Esophagus (tissue), 2 donors: ENCODE results near the gene FXYD6. TPM values are rescaled to one million over a fixed set of nuclear protein-coding genes. Genes with fewer than 3 reads are reported as not detected.

Experiments
- H3K27ac ChIP-seq, 2 donors: one replicate each; pipeline ENCODE4 v1.5.1; 2013; ENCODE audit warnings: low read depth in 2 of 2, mild to moderate bottlenecking in 2 of 2, inconsistent platforms in 1 of 2, low read length in 1 of 2, moderate library complexity in 1 of 2
- H3K27me3 ChIP-seq, 2 donors: one replicate each; pipeline ENCODE4 v1.6.1; 2013; ENCODE audit warnings: low read length in 2 of 2, control low read depth in 1 of 2, mild to moderate bottlenecking in 1 of 2; ENCODE audit not compliant: insufficient read depth in 2 of 2, control insufficient read depth in 1 of 2
- H3K36me3 ChIP-seq, 2 donors: one replicate each; pipeline ENCODE4 v1.6.1; 2013; ENCODE audit warnings: low read length in 1 of 2; ENCODE audit not compliant: control insufficient read depth in 2 of 2, insufficient read depth in 2 of 2
- H3K4me1 ChIP-seq, 2 donors: one replicate each; pipeline ENCODE4 v1.6.1; 2013; ENCODE audit warnings: low read length in 1 of 2; ENCODE audit not compliant: control insufficient read depth in 2 of 2, insufficient read depth in 2 of 2
- H3K4me3 ChIP-seq, 2 donors: one replicate each; pipeline ENCODE4 v1.5.1; 2013; ENCODE audit warnings: low read length in 2 of 2, mild to moderate bottlenecking in 2 of 2, low read depth in 1 of 2, moderate library complexity in 1 of 2
- H3K9me3 ChIP-seq, 2 donors: one replicate each; pipeline ENCODE4 v1.6.1; 2013; ENCODE audit warnings: mild to moderate bottlenecking in 2 of 2, low read depth in 1 of 2, low read length in 1 of 2, moderate library complexity in 1 of 2; ENCODE audit not compliant: control insufficient read depth in 2 of 2, insufficient read depth in 1 of 2
- WGBS, 2 donors: extraction: QIAGEN DNeasy Blood & Tissue Kit; methylation state at CpG; one replicate each; pipeline ENCODE4 v1.1.7; 2013; 5-methylcytosine and 5-hydroxymethylcytosine counted together
- polyA plus RNA-seq, 2 donors: library from polyadenylated mRNA; stranded (reverse); fragments of 200-250 nt; gene quantifications; one replicate each; pipeline ENCODE4 v1.2.3, GENCODE V29; 2013
- donor health status: healthy with polysubstance abuse.
- donor health status: Bipolar disorder and iron deficiency.

Gene FXYD6
- polyA plus RNA-seq, 2 donors, result 3.4 to 7.0 TPM

- no peak overlapping the region for H3K27ac ChIP-seq
- no peak overlapping the region for H3K4me3 ChIP-seq
- H3K27me3 ChIP-seq, result no peaks in the 10 kb centered on the region
- H3K9me3 ChIP-seq, result no peaks in the 10 kb centered on the region
- H3K4me1 ChIP-seq, result peaks cover 0 to 7% of the 10 kb centered on the region in 2 donors
- WGBS, 2 donors, result 90 to 93% methylated on average over 17 of the region's 17 CpGs
- H3K36me3 ChIP-seq, result no peaks in the 10 kb centered on the region
Observed at GRCh38 chr11:117834838-117835443, 41.5 kb downstream of the FXYD6 start.

DNA sequence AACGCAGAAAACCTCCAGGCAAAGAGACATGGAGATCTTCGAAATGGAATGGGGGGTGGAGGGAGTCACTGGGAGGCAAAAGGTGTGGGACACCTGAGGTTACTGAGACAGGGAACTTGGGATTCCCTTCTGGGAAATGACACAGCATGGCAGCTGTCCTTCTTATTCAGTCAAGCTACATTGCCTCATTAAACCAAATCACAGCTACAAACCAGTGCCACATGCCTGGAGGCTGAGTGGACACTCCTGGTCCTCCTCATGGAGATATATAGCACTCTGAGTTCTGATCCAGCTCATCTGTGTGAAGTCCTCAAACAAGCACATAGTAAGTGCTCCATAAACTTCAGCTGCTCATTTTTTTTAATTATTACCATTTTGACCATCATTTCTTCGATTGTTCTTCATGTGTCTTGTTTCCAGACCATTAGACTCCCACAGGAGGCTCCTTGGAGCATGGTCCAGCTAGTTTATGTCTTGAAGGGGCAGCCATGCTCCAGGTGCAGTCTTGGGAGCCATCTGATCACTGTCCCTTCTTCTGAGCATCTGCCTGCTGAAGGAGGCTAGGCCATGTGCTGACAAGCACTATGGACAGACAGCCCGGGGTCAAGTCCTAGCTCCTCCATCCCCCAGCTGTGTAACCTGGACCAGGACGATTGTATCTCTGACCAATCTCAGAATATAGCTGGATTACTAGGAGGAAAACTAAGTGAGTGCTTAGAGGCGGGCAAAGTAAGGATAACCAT is 42.2 kb downstream of the FXYD6 start:
- Histone ChIP-seq H3K4me1 (peaks cover 0 to 8% of the 10 kb centered on the region in 2 donors), H3K9me3 (no peaks in the 10 kb centered on the region), H3K36me3 (no peaks in the 10 kb centered on the region), H3K27me3 (no peaks in the 10 kb centered on the region), H3K27ac (no peak overlapping the region), H3K4me3 (no peak overlapping the region)
- 85 to 89% methylated on average over 6 of the region's 6 CpGs for WGBS, 2 donors

- 46 to 50% methylated on average over 7 of the region's 7 CpGs for WGBS, 2 donors
- H3K4me1 ChIP-seq, result peaks cover 0 to 13% of the 10 kb centered on the region in 2 donors
- H3K27me3 ChIP-seq, result no peaks in the 10 kb centered on the region
- no peaks in the 10 kb centered on the region for H3K36me3 ChIP-seq
- no peak overlapping the region for H3K4me3 ChIP-seq
- H3K27ac ChIP-seq, result no peak overlapping the region
- no peaks in the 10 kb centered on the region for H3K9me3 ChIP-seq
Observed at GRCh38 chr11:117833401-117833891, 43.0 kb downstream of the FXYD6 start.

DNA sequence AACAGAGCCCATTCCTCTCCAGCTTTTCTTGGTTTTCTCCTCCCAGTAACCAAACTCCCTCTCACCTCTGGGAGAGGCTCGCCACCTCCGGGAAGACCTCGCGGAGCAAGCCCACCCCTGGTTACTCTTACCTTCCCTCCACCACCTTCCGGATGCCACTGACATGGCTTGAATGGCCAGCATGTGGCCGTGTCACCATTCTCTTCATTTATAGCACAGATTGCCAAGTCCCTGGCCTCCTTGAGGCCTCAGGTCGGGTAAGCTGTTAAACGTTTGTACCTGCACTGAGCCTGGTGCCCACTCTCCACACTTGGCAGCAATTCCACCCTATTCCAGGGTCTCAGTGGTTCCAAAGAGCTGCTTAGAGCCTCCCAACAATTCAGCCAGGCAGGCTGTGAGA is 43.9 kb downstream of the FXYD6 start:
- Histone ChIP-seq H3K9me3 (no peaks in the 10 kb centered on the region), H3K36me3 (no peaks in the 10 kb centered on the region), H3K4me1 (peaks cover 0 to 13% of the 10 kb centered on the region in 2 donors), H3K27me3 (no peaks in the 10 kb centered on the region), H3K4me3 (no peak overlapping the region), H3K27ac (no peak overlapping the region)
- WGBS, 2 donors, result 93 to 94% methylated on average over 8 of the region's 8 CpGs

DNA sequence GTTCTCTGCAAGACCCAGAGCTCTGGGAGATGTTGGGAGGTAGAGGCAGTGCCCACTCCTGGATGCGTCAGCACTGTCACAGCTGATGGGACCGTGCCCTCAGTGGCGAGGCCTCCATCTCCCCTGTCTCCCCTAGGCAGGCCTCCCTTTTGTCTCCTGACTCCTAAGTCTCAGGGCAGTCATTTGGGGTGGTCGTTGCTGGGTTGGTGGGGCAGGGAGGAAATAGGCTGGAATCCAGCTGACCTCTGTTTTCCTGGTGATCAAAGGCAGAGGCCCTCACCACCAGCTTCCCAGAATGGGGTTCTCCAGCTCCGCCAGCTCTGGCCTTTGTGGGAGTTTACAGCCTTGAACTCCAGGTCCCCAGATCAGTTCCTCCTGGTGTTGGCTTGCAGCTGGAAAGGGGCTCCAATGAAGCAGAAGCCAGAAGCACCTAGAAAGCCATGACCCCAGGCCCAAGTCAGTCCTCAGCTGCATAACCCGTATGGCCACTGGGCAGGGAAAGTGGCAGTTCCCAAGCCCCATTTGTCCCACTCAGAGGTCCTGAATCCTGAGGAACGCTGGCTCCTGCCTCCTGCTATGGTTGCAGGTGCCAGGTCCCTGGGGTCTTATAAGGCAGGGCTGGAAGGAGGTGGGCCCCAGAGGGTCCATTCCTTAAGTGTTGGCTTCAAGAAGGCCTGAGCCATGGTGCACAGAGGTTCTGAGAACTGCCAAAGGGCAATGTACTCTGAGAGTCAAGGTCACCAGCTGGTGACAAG is 44.6 kb downstream of the FXYD6 start:
- no peaks in the 10 kb centered on the region for H3K36me3 ChIP-seq
- no peak overlapping the region for H3K27ac ChIP-seq
- no peak overlapping the region for H3K4me3 ChIP-seq
- WGBS, 2 donors, result 86 to 87% methylated on average over 7 of the region's 7 CpGs
- no peaks in the 10 kb centered on the region for H3K9me3 ChIP-seq
- H3K27me3 ChIP-seq, result no peaks in the 10 kb centered on the region
- H3K4me1 ChIP-seq, result peaks cover 0 to 13% of the 10 kb centered on the region in 2 donors

GRCh38 chr11:117830674-117831351 is 45.6 kb downstream of the FXYD6 start:
- WGBS, 2 donors, result 59% methylated on average over 6 of the region's 6 CpGs
- Histone ChIP-seq H3K27me3 (no peaks in the 10 kb centered on the region), H3K4me3 (no peak overlapping the region), H3K36me3 (no peaks in the 10 kb centered on the region), H3K9me3 (no peaks in the 10 kb centered on the region), H3K4me1 (peaks cover 0 to 13% of the 10 kb centered on the region in 2 donors), H3K27ac (no peak overlapping the region)

DNA sequence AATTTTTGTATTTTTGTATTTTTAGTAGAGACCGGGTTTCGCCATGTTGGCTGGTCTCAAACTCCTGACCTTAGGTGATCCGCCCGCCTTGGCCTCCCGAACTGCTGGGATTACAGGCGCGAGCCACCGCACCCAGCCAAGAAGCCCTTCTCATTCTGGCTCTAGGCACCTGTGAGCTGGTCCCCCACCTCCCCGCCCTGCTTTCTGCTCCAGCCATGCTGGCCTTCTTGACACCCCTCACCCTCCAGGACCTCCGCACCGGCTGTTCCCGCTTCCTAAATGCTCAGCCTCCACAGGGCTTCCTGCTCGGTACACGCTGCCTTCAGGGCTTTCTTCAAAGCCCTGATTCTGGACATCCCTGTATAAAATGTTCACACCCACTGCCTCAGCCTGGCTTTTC is 46.4 kb downstream of the FXYD6 start:
- Histone ChIP-seq H3K27me3 (no peaks in the 10 kb centered on the region), H3K27ac (no peak overlapping the region), H3K4me3 (no peak overlapping the region), H3K4me1 (peaks cover 0 to 13% of the 10 kb centered on the region in 2 donors), H3K36me3 (no peaks in the 10 kb centered on the region), H3K9me3 (no peaks in the 10 kb centered on the region)
- WGBS, 2 donors, result 73 to 87% methylated on average over 14 of the region's 14 CpGs

GRCh38 chr11:117829369-117829725 is 47.1 kb downstream of the FXYD6 start:
- H3K36me3 ChIP-seq, result no peaks in the 10 kb centered on the region
- peaks cover 3 to 13% of the 10 kb centered on the region in 2 donors for H3K4me1 ChIP-seq
- WGBS, 2 donors, result 30 to 53% methylated on average over 7 of the region's 7 CpGs
- H3K27me3 ChIP-seq, result no peaks in the 10 kb centered on the region
- peak overlapping the region in 1 of 2 donors; percentile 37 for H3K27ac ChIP-seq
- H3K9me3 ChIP-seq, result no peaks in the 10 kb centered on the region
- H3K4me3 ChIP-seq, result no peak overlapping the region

- peak overlapping the region; percentile 49 to 65 for H3K27ac ChIP-seq
- no peak overlapping the region for H3K4me3 ChIP-seq
- no peaks in the 10 kb centered on the region for H3K36me3 ChIP-seq
- H3K27me3 ChIP-seq, result no peaks in the 10 kb centered on the region
- H3K4me1 ChIP-seq, result peaks cover 3 to 13% of the 10 kb centered on the region in 2 donors
- no peaks in the 10 kb centered on the region for H3K9me3 ChIP-seq
- 43 to 52% methylated on average over 16 of the region's 16 CpGs for WGBS, 2 donors
Observed at GRCh38 chr11:117828611-117829368, 47.7 kb downstream of the FXYD6 start.
